GM12878 (cell line): Measurements from ENCODE around the gene NAA38. TPM values are rescaled to one million over a fixed set of nuclear protein-coding genes. Genes with fewer than 3 reads are reported as not detected.
A peak's percentile ranks its signal among the peaks of the same experiment; 100 is the strongest.

Experiments
- ATAC-seq: fragments of 200-7000 bp; cut with Tn5 transposase; 3 replicates; pipeline ENCODE4 v1.9.1; 2020; ENCODE audit warnings: mild to moderate bottlenecking, moderate library complexity
- BruUV-seq: library from RNA; stranded (reverse); fragments of 400-500 nt; replicated peaks from 2 replicates; lab custom pipeline; 2021; lab: Mats Ljungman, UMichigan
- CTCF ChIA-PET: fragments of 300-600 bp; sonication (Branson Sonifier 250); formaldehyde crosslinking; extraction: SDS; loops from one replicate; lab custom pipeline; 2021; ENCODE audit warnings: inconsistent platforms; lab: Yijun Ruan, JAX
- POLR2A ChIA-PET: fragments of 350-600 bp; formaldehyde crosslinking; extraction: SDS; loops from one replicate; lab custom pipeline; 2021; ENCODE audit warnings: inconsistent platforms; lab: Charles Lee
- RAD21 ChIA-PET: fragments of 300-600 bp; sonication (Branson Sonifier 250); formaldehyde crosslinking; loops from one replicate; lab custom pipeline; 2023; ENCODE audit warnings: antibody characterized with exemption; ENCODE audit not compliant: unreplicated experiment; lab: Charles Lee
- SMC1A ChIA-PET: fragments of 300-600 bp; sonication (Branson Sonifier 250); formaldehyde crosslinking; loops from one replicate; lab custom pipeline; 2023; ENCODE audit not compliant: unreplicated experiment, uncharacterized antibody; lab: Charles Lee
- DNase-seq: peaks from one replicate; pipeline ENCODE4 v3.0.0-alpha.2; 2011; ENCODE audit warnings: low read depth, low spot score
- FAIRE-seq: peaks from 3 replicates; lab custom pipeline; 2011; peaks lifted over from hg19 to GRCh38; lab: Jason Lieb, UNC
- H2AFZ ChIP-seq: 2 replicates; pipeline ENCODE4 v1.6.0; 2011; ENCODE audit warnings: low read depth, low read length, control low read depth; ENCODE audit not compliant: control insufficient read depth
- H3K27ac ChIP-seq: 2 replicates; pipeline ENCODE4 v1.5.1; 2011; ENCODE audit warnings: control low read depth; ENCODE audit not compliant: control insufficient read depth, insufficient read depth
- H3K27me3 ChIP-seq, 2 experiments: replicated peaks in 1 of 2; 2 replicates each; pipeline versions ENCODE4 v1.6.0 to v1.6.1; 2011; ENCODE audit warnings: low read length in 1 of 2; ENCODE audit not compliant: control insufficient read depth in 2 of 2, insufficient read depth in 2 of 2
- H3K36me3 ChIP-seq, 2 experiments: 2 replicates each; pipeline ENCODE4 v1.5.1; 2011; ENCODE audit warnings: low read length in 1 of 2; ENCODE audit not compliant: control insufficient read depth in 2 of 2, insufficient read depth in 2 of 2
- H3K4me1 ChIP-seq: 2 replicates; pipeline ENCODE4 v1.6.1; 2011; ENCODE audit warnings: mild to moderate bottlenecking, low read length, moderate library complexity, mixed read lengths; ENCODE audit not compliant: control insufficient read depth, insufficient read depth
- H3K4me2 ChIP-seq: 2 replicates; pipeline ENCODE4 v1.6.0; 2011; ENCODE audit warnings: control low read depth; ENCODE audit not compliant: control insufficient read depth, insufficient read depth
- H3K4me3 ChIP-seq: fragments of 200-600 bp; sonication (generic); 2 replicates; pipeline ENCODE4 v1.5.1; 2016
- H3K79me2 ChIP-seq: 2 replicates; pipeline ENCODE4 v1.6.0; 2011; ENCODE audit warnings: low read length; ENCODE audit not compliant: control insufficient read depth, insufficient read depth
- H3K9ac ChIP-seq: 2 replicates; pipeline ENCODE4 v1.8.0; 2011; ENCODE audit warnings: low read length, control low read depth, mixed read lengths; ENCODE audit not compliant: control insufficient read depth, insufficient read depth
- H3K9me3 ChIP-seq: replicated peaks from 3 replicates; pipeline ENCODE4 v1.5.1; 2011; ENCODE audit warnings: mild to moderate bottlenecking, low read length; ENCODE audit not compliant: control insufficient read depth, insufficient read depth
- H4K20me1 ChIP-seq: 2 replicates; pipeline ENCODE4 v1.6.0; 2011; ENCODE audit not compliant: control insufficient read depth, insufficient read depth
- BMI1 ChIP-seq: fragments of 450-650 bp; IDR thresholded peaks from 2 replicates; pipeline ENCODE4 v1.6.1; 2016; ENCODE audit warnings: mild to moderate bottlenecking, moderate library complexity, borderline replicate concordance
- FOXK2 ChIP-seq: fragments of 450-650 bp; IDR thresholded peaks from 2 replicates; pipeline ENCODE4 v1.6.1; 2017; ENCODE audit warnings: mild to moderate bottlenecking, moderate library complexity
- PKNOX1 ChIP-seq: fragments of 450-650 bp; IDR thresholded peaks from 2 replicates; pipeline ENCODE4 v1.6.1; 2016; ENCODE audit warnings: mild to moderate bottlenecking
- REST ChIP-seq: IDR thresholded peaks from 2 replicates; pipeline ENCODE4 v1.6.1; 2012; ENCODE audit warnings: mild to moderate bottlenecking, low read depth, low read length
- RFX5 ChIP-seq: IDR thresholded peaks from 2 replicates; pipeline ENCODE4 v1.6.1; 2011; ENCODE audit warnings: low read depth, low read length, improper control_type of control experiment
- TAF1 ChIP-seq: IDR thresholded peaks from 2 replicates; pipeline ENCODE4 v1.6.1; 2011; ENCODE audit warnings: mild to moderate bottlenecking, low read depth, low read length, borderline replicate concordance
- ZBED1 ChIP-seq: IDR thresholded peaks from 2 replicates; pipeline ENCODE4 v1.6.1; 2016; ENCODE audit warnings: borderline replicate concordance
- WGBS: methylation state at CpG from one replicate; pipeline ENCODE4 v1.1.6; 2016; ENCODE audit warnings: low lambda C conversion rate; ENCODE audit not compliant: insufficient replicate concordance, insufficient coverage; ENCODE audit errors: missing lambda C conversion rate; 5-methylcytosine and 5-hydroxymethylcytosine counted together
- in situ Hi-C: fragments of 300-500 bp; cut with MboI; formaldehyde crosslinking; loops from 9 replicates; pipeline ENCODE4 v1.14.3; 2018; ENCODE audit warnings: mixed read lengths
- intact Hi-C: fragments of 100-400 bp; cut with micrococcal nuclease; formaldehyde crosslinking; loops from one replicate; pipeline ENCODE4 v1.14.2; 2022; ENCODE audit not compliant: unreplicated experiment
- polyA plus RNA-seq, 11 experiments: library from polyadenylated mRNA; depleted of rRNA in 4 of 11; unstranded in 6 of 11; stranded (reverse) in 5 of 11; fragments of >200 nt; fragmentation: Nextera tagmentation in 4 of 11; fragmentation: Illumina TruSeq in 1 of 11; extraction: Ambion mirVana in 4 of 11; extraction: Trizol in 1 of 11; gene quantifications; 1 replicate in 1 of 11; 2 replicates in 10 of 11; pipeline versions ENCODE4 v1.2.1 to v1.2.3, GENCODE V29; 2011 to 2016; ENCODE audit warnings: inconsistent platforms in 2 of 11, missing spikeins in 2 of 11, low read depth in 1 of 11
- total RNA-seq, 4 experiments: library from RNA; depleted of rRNA in 3 of 4; stranded (reverse); fragments of >200 nt in 3 of 4; fragmentation: Illumina TruSeq in 1 of 4; extraction: Trizol in 1 of 4; gene quantifications; 2 replicates each; pipeline versions ENCODE4 v1.2.1 to v1.2.3, GENCODE V29; 2013 to 2021

The NAA38 gene
- total and polyA plus RNA-seq, 10 of the 15 experiments (the other 5 are each of a cell fraction or from before 2014, with no cell fraction given) = 31.5 to 337 (median 215) TPM

GRCh38 chr17:7862692-7863437 is 5.5 kb upstream of the NAA38 start (continued):
- TF ChIP-seq BMI1 = no peak
- TF ChIP-seq REST = no peak
- no peak for TF ChIP-seq PKNOX1
- no peak for TF ChIP-seq ZBED1
- TF ChIP-seq RFX5 = no peak
- TF ChIP-seq FOXK2 = no peak
- TF ChIP-seq, all 136 proteins: peak for 8

- no peak overlapping the region for H3K27ac ChIP-seq
- no peak for FAIRE-seq
- H3K4me3 ChIP-seq = peak overlapping the region; percentile 96; the same call in 1 of the 2 replicates
- WGBS = 97% methylated on average over 8 of the region's 8 CpGs
- peak overlapping the region; percentile 86 for H3K9ac ChIP-seq
- CTCF ChIA-PET = interaction anchor here (0.9 to 15.5 kb wide), 5 partner anchors 11 to 198 kb away, joined by 3 to 308 read pairs (median 42); no protein-coding TSS in a partner anchor
- H3K79me2 ChIP-seq = peaks cover 17% of the 10 kb centered on the region
- no peaks in the 10 kb centered on the region for H3K27me3 ChIP-seq
- no peak overlapping the region for H2AFZ ChIP-seq
- no peaks in the 10 kb centered on the region for H3K9me3 ChIP-seq
- H3K36me3 ChIP-seq = peaks cover 0 to 4% of the 10 kb centered on the region in 2 experiments; a peak in 2 of 4 replicates
- ATAC-seq = no peak
- peak overlapping the region; percentile 79 for H3K4me2 ChIP-seq
- no peak for DNase-seq
- SMC1A ChIA-PET = interaction anchor here (0.8 to 2.4 kb wide), 4 partner anchors 10 to 134 kb away, joined by 3 to 9 read pairs (median 4); no protein-coding TSS in a partner anchor
- BruUV-seq = no TSS peak
- RAD21 ChIA-PET = interaction anchor here (0.6 to 7.4 kb wide), 4 partner anchors 15 to 273 kb away, joined by 3 to 65 read pairs (median 4); no protein-coding TSS in a partner anchor
- POLR2A ChIA-PET = no interaction called here
- in situ Hi-C loops (no loop called here), intact Hi-C loops (loop anchor here (5.0 kb wide), 1 partner anchor 172 kb away; the partner anchor contains the start of genes TP53 and WRAP53)
- no peak for TF ChIP-seq TAF1
- peaks cover 17% of the 10 kb centered on the region for H3K4me1 ChIP-seq
- no peaks in the 10 kb centered on the region for H4K20me1 ChIP-seq
Measured at GRCh38 chr17:7859028-7859427, 1.7 kb upstream of the NAA38 start.
